ENCODE data around the gene AVP. TPM values are rescaled to one million over a fixed set of nuclear protein-coding genes. Genes with fewer than 3 reads are reported as not detected.

Gene AVP
- total RNA-seq, 2 experiments from 2014 or later, result not detected

GRCh38 chr20:3043322-3043721, 41.2 kb downstream of the AVP start, which contains the start of gene GNRH2:
TSS of gene GNRH2 (plus strand) at chr20:3043622. CDS start at chr20:3044415, 793 bp downstream.
- POLR2A ChIA-PET, result no interaction called here
- CTCF ChIA-PET (ENCODE audit: unreplicated experiment), result no interaction called here
- Histone ChIP-seq H3K4me1 (ENCODE audit: insufficient read depth, low read length, poor library complexity, severe bottlenecking) (peaks cover 13% of the 10 kb centered on the region), H3K4me2 (ENCODE audit: low read length) (no peak within 1 kb of the TSS), H4K20me1 (ENCODE audit: insufficient read depth, low read length) (no peaks in the 10 kb centered on the region), H3K9me2 (ENCODE audit: insufficient read depth, low read length) (no peaks in the 10 kb centered on the region), H3K36me3 (ENCODE audit: insufficient read depth, low read length) (peaks cover 23% of the 10 kb centered on the region), H3K9me3 (ENCODE audit: low read length) (no peaks in the 10 kb centered on the region), H2AFZ (ENCODE audit: low read length) (no peak within 1 kb of the TSS), H3K4me3 (ENCODE audit: low read depth, low read length, poor library complexity, severe bottlenecking) (no peak within 1 kb of the TSS), H3K79me2 (ENCODE audit: insufficient read depth, low read depth, low read length) (peaks cover 14% of the 10 kb centered on the region), H3K27ac (ENCODE audit: low read depth, low read length, poor library complexity, severe bottlenecking) (no peak within 1 kb of the TSS)
- DNase-seq (ENCODE audit: low spot score), result no peak
- intact Hi-C loops (cut with micrococcal nuclease; ENCODE audit: unreplicated experiment), result no loop called here
- no TSS peak for BruUV-seq (replicated peaks)
- TF ChIP-seq CTCF (conservative IDR thresholded peaks at IDR 0.05; ENCODE audit: low read length), result no peak
- TF ChIP-seq EZH2phosphoT487 (IDR thresholded peaks at IDR 0.05; ENCODE audit: borderline replicate concordance, low read depth, low read length), result no peak

- no TSS peak for BruUV-seq (replicated peaks)
- Histone ChIP-seq H2AFZ (ENCODE audit: low read length) (no peak overlapping the region), H3K79me2 (ENCODE audit: insufficient read depth, low read depth, low read length) (peaks cover 13% of the 10 kb centered on the region), H3K9me3 (ENCODE audit: low read length) (no peaks in the 10 kb centered on the region), H3K27ac (ENCODE audit: low read depth, low read length, poor library complexity, severe bottlenecking) (no peak overlapping the region), H3K36me3 (ENCODE audit: insufficient read depth, low read length) (peaks cover 21% of the 10 kb centered on the region), H3K4me2 (ENCODE audit: low read length) (no peak overlapping the region), H4K20me1 (ENCODE audit: insufficient read depth, low read length) (no peaks in the 10 kb centered on the region), H3K4me3 (ENCODE audit: low read depth, low read length, poor library complexity, severe bottlenecking) (no peak overlapping the region), H3K4me1 (ENCODE audit: insufficient read depth, low read length, poor library complexity, severe bottlenecking) (peaks cover 13% of the 10 kb centered on the region), H3K9me2 (ENCODE audit: insufficient read depth, low read length) (no peaks in the 10 kb centered on the region)
- TF ChIP-seq EZH2phosphoT487 (IDR thresholded peaks at IDR 0.05; ENCODE audit: borderline replicate concordance, low read depth, low read length) (no peak), CTCF (conservative IDR thresholded peaks at IDR 0.05; ENCODE audit: low read length) (no peak)
- ChIA-PET POLR2A (interaction anchor here (0.6 kb wide), 1 partner anchor 13 kb away, joined by 6 read pairs; no protein-coding TSS in a partner anchor), CTCF (ENCODE audit: unreplicated experiment) (no interaction called here)
- intact Hi-C loops (cut with micrococcal nuclease; ENCODE audit: unreplicated experiment), result no loop called here
- no peak for DNase-seq (ENCODE audit: low spot score)
Measured at GRCh38 chr20:3042625-3043024, 41.9 kb downstream of the AVP start.

- Histone ChIP-seq H3K4me2 (ENCODE audit: low read length) (no peak overlapping the region), H3K36me3 (ENCODE audit: insufficient read depth, low read length) (peaks cover 25% of the 10 kb centered on the region), H3K27ac (ENCODE audit: low read depth, low read length, poor library complexity, severe bottlenecking) (no peak overlapping the region), H3K79me2 (ENCODE audit: insufficient read depth, low read depth, low read length) (peaks cover 6% of the 10 kb centered on the region), H4K20me1 (ENCODE audit: insufficient read depth, low read length) (no peaks in the 10 kb centered on the region), H3K4me1 (ENCODE audit: insufficient read depth, low read length, poor library complexity, severe bottlenecking) (peaks cover 10% of the 10 kb centered on the region), H3K9me3 (ENCODE audit: low read length) (no peaks in the 10 kb centered on the region), H2AFZ (ENCODE audit: low read length) (no peak overlapping the region), H3K4me3 (ENCODE audit: low read depth, low read length, poor library complexity, severe bottlenecking) (no peak overlapping the region), H3K9me2 (ENCODE audit: insufficient read depth, low read length) (no peaks in the 10 kb centered on the region)
- intact Hi-C loops (cut with micrococcal nuclease; ENCODE audit: unreplicated experiment), result no loop called here
- DNase-seq (ENCODE audit: low spot score), result no peak
- no TSS peak for BruUV-seq (replicated peaks)
- TF ChIP-seq EZH2phosphoT487 (IDR thresholded peaks at IDR 0.05; ENCODE audit: borderline replicate concordance, low read depth, low read length) (no peak), CTCF (conservative IDR thresholded peaks at IDR 0.05; ENCODE audit: low read length) (no peak)
- ChIA-PET CTCF (ENCODE audit: unreplicated experiment) (no interaction called here), POLR2A (interaction anchor here (0.6 kb wide), 1 partner anchor 14 kb away, joined by 6 read pairs; no protein-coding TSS in a partner anchor)
Measured at GRCh38 chr20:3041854-3042409, 42.6 kb downstream of the AVP start.

Measured in OCI-LY7 (cell line).